T-helper 2 cell treated with Interferon-gamma antibody and Interleukin-4, amounts not matched to agents 5 μg/mL and 100 μg/mL, for 36 hours (primary cell): ENCODE measurements around the gene ALPG.
"Not testable (repeated sequence)": the region's sequence is repeated elsewhere in the genome, so short reads cannot be mapped to it uniquely, and the experiment has no call there.

ENCODE experiments used
- DNase-seq: peaks from one replicate; pipeline ENCODE4 v3.0.0; 2021; ENCODE audit warnings: low spot score
- H3K27ac Mint-ChIP-seq: one replicate; pipeline ENCODE4 v1.8.0; 2021; ENCODE audit warnings: mild to moderate bottlenecking, mixed read lengths
- H3K27me3 Mint-ChIP-seq: one replicate; pipeline ENCODE4 v1.8.0; 2021; ENCODE audit warnings: low read depth, mixed read lengths
- H3K36me3 Mint-ChIP-seq: one replicate; pipeline ENCODE4 v1.8.0; 2021; ENCODE audit warnings: low read depth, mixed read lengths
- H3K4me1 Mint-ChIP-seq: one replicate; pipeline ENCODE4 v1.8.0; 2021; ENCODE audit warnings: low read depth, mixed read lengths
- H3K4me3 Mint-ChIP-seq: one replicate; pipeline ENCODE4 v1.8.0; 2022; ENCODE audit warnings: mild to moderate bottlenecking, moderate library complexity, mixed read lengths
- H3K9me3 Mint-ChIP-seq: one replicate; pipeline ENCODE4 v1.8.0; 2021; ENCODE audit warnings: mixed read lengths

Gene ALPG

DNA sequence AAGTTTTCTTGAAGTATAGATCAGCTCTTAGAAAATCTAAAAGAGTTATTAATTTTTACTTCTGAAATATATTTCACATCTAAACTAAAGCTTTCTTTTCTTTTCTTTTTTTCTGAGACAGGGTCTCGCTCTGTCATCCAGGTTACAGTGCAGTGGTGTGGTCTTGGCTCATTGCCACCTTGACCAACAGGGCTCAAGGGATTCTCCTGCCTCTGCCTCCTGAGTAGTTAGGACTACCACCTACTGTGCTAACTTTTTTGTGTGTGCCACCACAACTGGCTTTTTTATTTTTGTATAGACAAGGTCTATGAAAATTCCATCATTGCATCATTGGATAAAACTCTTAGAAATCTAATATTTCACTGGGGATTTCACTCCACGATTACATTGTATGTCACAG is 10.0 kb upstream of the ALPG start:
- peaks cover 16% of the 10 kb centered on the region for H3K27me3 Mint-ChIP-seq

DNA sequence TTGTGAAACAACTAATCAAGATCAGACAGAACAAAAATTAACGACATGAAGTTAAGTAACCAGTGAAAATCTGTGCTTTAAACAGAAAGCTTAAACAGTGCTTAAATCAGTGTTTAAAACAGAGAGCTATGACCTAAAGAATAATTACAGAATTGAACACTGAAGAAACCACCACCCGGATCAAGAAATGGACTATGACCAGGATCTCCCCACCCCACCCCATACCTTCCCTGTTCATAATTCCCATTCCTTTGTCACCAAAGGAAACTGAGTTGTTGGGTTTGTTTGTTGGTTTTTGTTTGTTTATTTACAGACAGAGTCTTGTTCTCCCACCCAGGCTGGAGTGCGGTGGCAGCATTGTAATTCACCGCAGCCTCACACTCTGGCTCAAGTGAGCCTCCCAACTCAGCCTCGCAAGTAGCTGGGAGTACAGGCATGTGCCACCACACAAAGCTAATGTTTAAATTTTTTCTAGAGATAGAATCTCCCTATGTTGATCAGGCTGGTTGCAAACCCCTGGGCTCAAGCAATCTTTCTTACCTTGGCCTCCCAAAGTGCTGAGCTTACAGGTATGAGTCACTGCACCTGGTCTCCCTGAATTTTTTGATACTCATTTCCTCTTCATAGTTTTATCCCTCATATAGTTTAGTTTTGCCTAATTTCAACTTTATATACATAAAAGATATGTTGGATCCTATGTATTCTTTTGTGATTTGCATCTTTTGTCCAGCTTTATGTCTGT is 8.2 kb upstream of the ALPG start:
- H3K9me3 Mint-ChIP-seq, result no peaks in the 10 kb centered on the region
- no peaks in the 10 kb centered on the region for H3K36me3 Mint-ChIP-seq
- peaks cover 12% of the 10 kb centered on the region for H3K27me3 Mint-ChIP-seq
- H3K4me3 Mint-ChIP-seq, result no peak overlapping the region
- DNase-seq, result no peak
- H3K27ac Mint-ChIP-seq, result no peak overlapping the region
- no peaks in the 10 kb centered on the region for H3K4me1 Mint-ChIP-seq

More for the DNA sequence above, 10.0 kb upstream of the ALPG start:
- no peaks in the 10 kb centered on the region for H3K36me3 Mint-ChIP-seq
- no peak for DNase-seq
- H3K27ac Mint-ChIP-seq, result no peak overlapping the region
- H3K4me1 Mint-ChIP-seq, result no peaks in the 10 kb centered on the region
- H3K4me3 Mint-ChIP-seq, result no peak overlapping the region
- H3K9me3 Mint-ChIP-seq, result no peaks in the 10 kb centered on the region

- DNase-seq, result no peak
- Mint-ChIP-seq H3K4me1 (no peaks in the 10 kb centered on the region), H3K27ac (no peak overlapping the region), H3K36me3 (no peaks in the 10 kb centered on the region), H3K4me3 (no peak overlapping the region), H3K27me3 (peaks cover 13% of the 10 kb centered on the region), H3K9me3 (no peaks in the 10 kb centered on the region)
Measured at GRCh38 chr2:232400256-232401015, 6.2 kb upstream of the ALPG start.

GRCh38 chr2:232402518-232402917 is 4.1 kb upstream of the ALPG start:
- no peak for DNase-seq
- H3K27me3 Mint-ChIP-seq, result peaks cover 6% of the 10 kb centered on the region
- no peak overlapping the region for H3K27ac Mint-ChIP-seq
- no peaks in the 10 kb centered on the region for H3K9me3 Mint-ChIP-seq
- H3K36me3 Mint-ChIP-seq, result no peaks in the 10 kb centered on the region
- H3K4me1 Mint-ChIP-seq, result no peaks in the 10 kb centered on the region
- no peak overlapping the region for H3K4me3 Mint-ChIP-seq

- H3K4me3 Mint-ChIP-seq, result no peak overlapping the region
- H3K27me3 Mint-ChIP-seq, result peaks cover 5% of the 10 kb centered on the region
- no peak overlapping the region for H3K27ac Mint-ChIP-seq
- no peaks in the 10 kb centered on the region for H3K9me3 Mint-ChIP-seq
- no peak for DNase-seq
- H3K36me3 Mint-ChIP-seq, result no peaks in the 10 kb centered on the region
- H3K4me1 Mint-ChIP-seq, result no peaks in the 10 kb centered on the region
Measured at GRCh38 chr2:232405943-232406510, 617 bp upstream of the ALPG start.

DNA sequence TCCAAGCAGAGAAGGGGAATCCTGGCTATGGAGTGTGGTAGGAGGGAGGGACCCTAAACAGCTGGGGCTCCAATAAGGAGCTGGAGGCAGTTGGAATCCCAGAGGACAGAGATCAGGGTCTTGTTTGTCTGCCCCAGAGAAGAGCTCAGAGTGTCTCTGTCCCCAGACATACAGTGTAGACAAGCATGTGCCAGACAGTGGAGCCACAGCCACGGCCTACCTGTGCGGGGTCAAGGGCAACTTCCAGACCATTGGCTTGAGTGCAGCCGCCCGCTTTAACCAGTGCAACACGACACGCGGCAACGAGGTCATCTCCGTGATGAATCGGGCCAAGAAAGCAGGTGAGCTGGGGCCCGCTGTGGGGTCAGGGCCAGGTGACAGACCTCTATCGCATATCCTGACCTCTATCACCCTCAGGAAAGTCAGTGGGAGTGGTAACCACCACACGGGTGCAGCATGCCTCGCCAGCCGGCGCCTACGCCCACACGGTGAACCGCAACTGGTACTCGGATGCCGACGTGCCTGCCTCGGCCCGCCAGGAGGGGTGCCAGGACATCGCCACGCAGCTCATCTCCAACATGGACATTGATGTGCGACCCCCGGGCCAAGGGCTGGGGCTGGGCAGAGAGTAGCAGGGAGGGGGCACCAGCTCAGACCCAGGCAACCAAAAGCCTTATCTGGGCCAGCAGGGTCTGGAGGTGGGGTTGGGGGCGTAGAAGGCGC is 945 bp downstream of the ALPG start:
- not testable (repeated sequence) for H3K4me1 Mint-ChIP-seq, H3K36me3 Mint-ChIP-seq, H3K9me3 Mint-ChIP-seq, H3K4me3 Mint-ChIP-seq, H3K27ac Mint-ChIP-seq, DNase-seq
- peaks cover 15% of the 10 kb centered on the region for H3K27me3 Mint-ChIP-seq

GRCh38 chr2:232408269-232408668 is 1.6 kb downstream of the ALPG start:
- H3K4me1 Mint-ChIP-seq, H3K9me3 Mint-ChIP-seq, H3K4me3 Mint-ChIP-seq, H3K27ac Mint-ChIP-seq, DNase-seq, H3K36me3 Mint-ChIP-seq: not testable (repeated sequence)
- peaks cover 22% of the 10 kb centered on the region for H3K27me3 Mint-ChIP-seq

DNA sequence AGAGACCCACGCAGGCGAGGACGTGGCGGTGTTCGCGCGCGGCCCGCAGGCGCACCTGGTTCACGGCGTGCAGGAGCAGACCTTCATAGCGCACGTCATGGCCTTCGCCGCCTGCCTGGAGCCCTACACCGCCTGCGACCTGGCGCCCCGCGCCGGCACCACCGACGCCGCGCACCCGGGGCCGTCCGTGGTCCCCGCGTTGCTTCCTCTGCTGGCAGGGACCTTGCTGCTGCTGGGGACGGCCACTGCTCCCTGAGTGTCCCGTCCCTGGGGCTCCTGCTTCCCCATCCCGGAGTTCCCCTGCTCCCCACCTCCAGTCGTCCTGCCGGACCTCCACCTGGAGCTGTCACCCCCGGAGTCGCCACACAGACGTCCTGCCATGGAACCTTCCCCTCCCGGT is 3.0 kb downstream of the ALPG start:
- H3K9me3 Mint-ChIP-seq, result not testable (repeated sequence)
- peaks cover 30% of the 10 kb centered on the region for H3K27me3 Mint-ChIP-seq

DNA sequence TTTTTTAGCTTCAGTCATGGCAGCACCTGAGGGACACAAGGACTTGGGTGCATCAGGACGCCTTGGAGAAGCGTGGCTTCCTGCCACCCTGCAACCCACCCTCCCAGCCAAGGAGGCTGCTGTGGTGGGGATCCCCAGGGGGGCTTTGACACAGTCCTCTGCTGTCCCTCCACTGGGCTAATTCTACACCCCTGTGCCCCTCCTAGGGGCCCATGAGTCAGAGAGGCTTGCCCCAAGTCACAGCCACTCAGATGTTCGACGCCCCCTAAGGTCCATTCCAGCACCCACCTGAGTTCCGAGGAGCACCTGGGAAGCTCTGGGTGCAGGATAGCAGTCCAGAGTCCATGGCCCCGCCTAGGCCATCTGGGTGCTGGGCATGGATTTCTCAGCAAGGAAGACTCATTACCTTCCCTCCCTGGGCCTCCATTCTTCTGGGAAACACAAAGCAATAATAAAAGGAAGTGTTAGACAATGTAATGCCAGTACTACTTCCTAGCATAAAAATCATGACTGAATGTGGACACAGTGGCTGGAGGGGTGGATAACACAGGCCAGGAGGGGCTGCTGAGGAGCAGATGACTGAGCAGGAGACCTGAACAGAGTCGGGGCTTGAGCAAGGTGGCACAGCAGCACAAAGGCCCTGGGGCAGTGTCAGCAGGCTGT is 3.7 kb downstream of the ALPG start:
- Mint-ChIP-seq H3K4me1 (peaks cover 7% of the 10 kb centered on the region), H3K36me3 (no peaks in the 10 kb centered on the region), H3K27ac (no peak overlapping the region), H3K27me3 (peaks cover 28% of the 10 kb centered on the region), H3K4me3 (no peak overlapping the region), H3K9me3 (no peaks in the 10 kb centered on the region)
- DNase-seq, result no peak

More for the DNA sequence above, 3.0 kb downstream of the ALPG start:
- H3K36me3 Mint-ChIP-seq, DNase-seq, H3K27ac Mint-ChIP-seq, H3K4me3 Mint-ChIP-seq, H3K4me1 Mint-ChIP-seq: not testable (repeated sequence)

DNA sequence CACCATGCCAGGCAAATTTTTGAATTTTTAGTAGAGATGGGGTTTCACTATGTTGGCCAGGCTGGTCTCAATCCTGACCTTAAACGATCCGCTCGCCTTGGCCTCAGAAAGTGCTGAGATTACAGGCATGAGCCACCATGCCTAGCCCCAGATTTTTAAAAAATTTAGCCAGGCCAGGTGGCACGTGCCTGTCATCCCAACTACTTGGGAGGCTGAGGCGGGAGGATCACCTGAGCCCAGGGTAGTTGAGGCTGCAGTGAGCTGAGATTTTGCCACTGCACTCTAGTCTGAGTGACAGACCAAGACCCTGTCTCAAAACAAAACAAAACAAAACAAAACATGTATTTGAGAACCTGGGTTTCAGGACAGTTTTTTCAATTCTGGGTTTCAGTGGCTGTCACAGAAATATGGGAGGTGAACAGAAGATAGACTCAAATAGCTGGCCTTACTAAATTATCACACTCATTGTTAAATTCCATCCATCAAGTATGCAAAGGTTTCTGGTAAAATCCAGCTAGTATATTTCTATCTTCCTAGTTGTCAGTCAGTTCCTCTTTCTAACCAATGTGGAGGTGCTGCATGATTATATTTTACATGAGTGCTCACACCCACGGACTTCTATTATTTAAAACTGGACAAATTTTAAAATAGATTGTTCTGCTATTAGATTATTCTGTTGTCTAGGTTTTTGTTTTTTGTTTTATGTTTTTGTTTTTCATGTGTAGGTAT is 5.4 kb downstream of the ALPG start:
- Mint-ChIP-seq H3K9me3 (no peaks in the 10 kb centered on the region), H3K36me3 (no peaks in the 10 kb centered on the region), H3K4me3 (no peak overlapping the region), H3K27me3 (peaks cover 39% of the 10 kb centered on the region), H3K4me1 (peaks cover 7% of the 10 kb centered on the region), H3K27ac (no peak overlapping the region)
- DNase-seq, result no peak

- Mint-ChIP-seq H3K36me3 (no peaks in the 10 kb centered on the region), H3K4me1 (peaks cover 7% of the 10 kb centered on the region), H3K4me3 (no peak overlapping the region), H3K9me3 (no peaks in the 10 kb centered on the region), H3K27me3 (peaks cover 40% of the 10 kb centered on the region), H3K27ac (no peak overlapping the region)
- DNase-seq, result no peak
Measured at GRCh38 chr2:232412986-232413385, 6.3 kb downstream of the ALPG start.

GRCh38 chr2:232415138-232415690 is 8.6 kb downstream of the ALPG start:
- H3K4me3 Mint-ChIP-seq, result no peak overlapping the region
- H3K27ac Mint-ChIP-seq, result no peak overlapping the region
- H3K9me3 Mint-ChIP-seq, result no peaks in the 10 kb centered on the region
- peaks cover 59% of the 10 kb centered on the region for H3K27me3 Mint-ChIP-seq
- peaks cover 11% of the 10 kb centered on the region for H3K4me1 Mint-ChIP-seq
- no peak for DNase-seq
- H3K36me3 Mint-ChIP-seq, result no peaks in the 10 kb centered on the region
